MM.1S (cell line): Measurements from ENCODE around the gene NUPR2.
A peak's percentile ranks its signal among the peaks of the same experiment; 100 is the strongest.
"Not testable (repeated sequence)": the region's sequence is repeated elsewhere in the genome, so short reads cannot be mapped to it uniquely, and the experiment has no call there.

ENCODE experiments used
- DNase-seq: peaks from one replicate; pipeline ENCODE4 v3.0.0-alpha.2; 2015
- H2AFZ ChIP-seq: fragments of 300-600 bp; sonication (generic); 2 replicates; pipeline ENCODE4 v1.6.0; 2016; ENCODE audit warnings: antibody characterized with exemption, low read length
- H3F3A ChIP-seq: fragments of 300-600 bp; sonication (generic); 2 replicates; pipeline ENCODE4 v1.6.1; 2016; ENCODE audit warnings: mild to moderate bottlenecking, antibody characterized with exemption, low read length, moderate library complexity, mixed read lengths; ENCODE audit not compliant: insufficient read depth
- H3K27ac ChIP-seq: fragments of 300-600 bp; sonication (generic); 2 replicates; pipeline ENCODE4 v1.5.1; 2016; ENCODE audit warnings: mild to moderate bottlenecking, low read length
- H3K27me3 ChIP-seq: fragments of 300-600 bp; sonication (generic); replicated peaks from 2 replicates; pipeline ENCODE4 v1.6.0; 2016; ENCODE audit warnings: low read length; ENCODE audit not compliant: insufficient read depth
- H3K36me3 ChIP-seq: fragments of 300-600 bp; sonication (generic); replicated peaks from 2 replicates; pipeline ENCODE4 v1.6.1; 2016; ENCODE audit warnings: mild to moderate bottlenecking, low read length, mixed read lengths; ENCODE audit not compliant: insufficient read depth
- H3K4me1 ChIP-seq: fragments of 300-600 bp; sonication (generic); 2 replicates; pipeline ENCODE4 v1.6.1; 2016; ENCODE audit warnings: low read length, mixed read lengths
- H3K4me2 ChIP-seq: fragments of 300-600 bp; sonication (generic); 2 replicates; pipeline ENCODE4 v1.6.0; 2016; ENCODE audit warnings: low read depth, low read length
- H3K4me3 ChIP-seq: fragments of 300-600 bp; sonication (generic); 2 replicates; pipeline ENCODE4 v1.5.1; 2016; ENCODE audit warnings: low read length, mixed read lengths
- H3K79me2 ChIP-seq: fragments of 300-600 bp; sonication (generic); 2 replicates; pipeline ENCODE4 v1.6.1; 2016; ENCODE audit warnings: mixed run types, low read length, mixed read lengths
- H3K9ac ChIP-seq: fragments of 300-600 bp; sonication (generic); 2 replicates; pipeline ENCODE4 v1.6.1; 2016; ENCODE audit warnings: low read length, mixed read lengths
- H3K9me2 ChIP-seq: fragments of 300-600 bp; sonication (generic); replicated peaks from 2 replicates; pipeline ENCODE4 v1.6.1; 2016; ENCODE audit warnings: mild to moderate bottlenecking, low read length, mixed read lengths; ENCODE audit not compliant: insufficient read depth
- H3K9me3 ChIP-seq: fragments of 300-600 bp; sonication (generic); replicated peaks from 2 replicates; pipeline ENCODE4 v1.6.1; 2016; ENCODE audit warnings: mild to moderate bottlenecking, low read length, mixed read lengths; ENCODE audit not compliant: insufficient read depth
- H4K20me1 ChIP-seq: fragments of 300-600 bp; sonication (generic); 2 replicates; pipeline ENCODE4 v1.6.1; 2016; ENCODE audit warnings: mild to moderate bottlenecking, low read length, moderate library complexity, mixed read lengths; ENCODE audit not compliant: insufficient read depth
- CTCF ChIP-seq: fragments of 300-600 bp; sonication (generic); IDR thresholded peaks from 2 replicates; pipeline ENCODE4 v1.5.1; 2016; ENCODE audit warnings: antibody characterized with exemption, low read length, mixed read lengths
- EZH2 ChIP-seq: fragments of 300-600 bp; sonication (generic); optimal IDR thresholded peaks from 2 replicates; pipeline ENCODE3; 2017; ENCODE audit warnings: low read depth, mild to moderate bottlenecking, antibody characterized with exemption, low read length, mixed read lengths
- EZH2phosphoT487 ChIP-seq: fragments of 300-600 bp; sonication (generic); IDR thresholded peaks from 2 replicates; pipeline ENCODE4 v1.6.1; 2018; ENCODE audit warnings: antibody characterized with exemption, low read length

The NUPR2 gene

GRCh38 chr7:56106108-56107073 lies 9.8 kb downstream of the NUPR2 start, which contains the start of gene CHCHD2:
Gene CHCHD2, minus strand, starts transcription at chr7:56106476. Its CDS starts 63 bp downstream, at chr7:56106413.
- Histone ChIP-seq H3K9ac (peak within 1 kb of the TSS; percentile 99), H3K4me2 (peak within 1 kb of the TSS; percentile 75), H3K9me2 (no peaks in the 10 kb centered on the region), H3K27ac (peak within 1 kb of the TSS; percentile 74), H4K20me1 (no peaks in the 10 kb centered on the region), H3K79me2 (peaks cover 38% of the 10 kb centered on the region), H3K9me3 (no peaks in the 10 kb centered on the region), H3K4me1 (peaks cover 8% of the 10 kb centered on the region; the same call in 1 of the 2 replicates), H3K27me3 (no peaks in the 10 kb centered on the region), H3K4me3 (peak within 1 kb of the TSS; percentile 100), H3F3A (peaks cover 8% of the 10 kb centered on the region), H2AFZ (peak within 1 kb of the TSS; percentile 87), H3K36me3 (peaks cover 12% of the 10 kb centered on the region)
- DNase-seq = peak; percentile 100
- TF ChIP-seq EZH2 (no peak), EZH2phosphoT487 (no peak), CTCF (no peak)

- no peaks in the 10 kb centered on the region for H3K9me2 ChIP-seq
- H3K9me3 ChIP-seq = no peaks in the 10 kb centered on the region
- peak; percentile 49 for DNase-seq
- H3K4me3 ChIP-seq = peak overlapping the region; percentile 100
- H3K27ac ChIP-seq = peak overlapping the region; percentile 74
- peaks cover 17% of the 10 kb centered on the region for H3K36me3 ChIP-seq
- 0 out of 2 replicates have a peak overlapping the region, but pooled peaks have one; percentile 65 for H2AFZ ChIP-seq
- H4K20me1 ChIP-seq = no peaks in the 10 kb centered on the region
- peaks cover 16% of the 10 kb centered on the region for H3F3A ChIP-seq
- no peak for TF ChIP-seq EZH2phosphoT487
- TF ChIP-seq EZH2 = no peak
- TF ChIP-seq CTCF = no peak
- peaks cover 5% of the 10 kb centered on the region; the same call in 1 of the 2 replicates for H3K4me1 ChIP-seq
- peaks cover 43% of the 10 kb centered on the region for H3K79me2 ChIP-seq
- H3K27me3 ChIP-seq = no peaks in the 10 kb centered on the region
- H3K9ac ChIP-seq = peak overlapping the region; percentile 99
- H3K4me2 ChIP-seq = peak overlapping the region; percentile 71
These were observed 10.7 kb downstream of the NUPR2 start for GRCh38 chr7:56105508-56105907.

GRCh38 chr7:56104138-56104537 lies 12.1 kb downstream of the NUPR2 start:
- not testable (repeated sequence) for H3K27ac ChIP-seq, H3K9me3 ChIP-seq, H3K4me2 ChIP-seq, H3K9me2 ChIP-seq, H2AFZ ChIP-seq, H4K20me1 ChIP-seq, H3K9ac ChIP-seq, H3K4me1 ChIP-seq, H3K27me3 ChIP-seq, DNase-seq, H3K4me3 ChIP-seq
- Histone ChIP-seq H3K79me2 (peaks cover 43% of the 10 kb centered on the region), H3F3A (peaks cover 23% of the 10 kb centered on the region), H3K36me3 (peaks cover 21% of the 10 kb centered on the region)
